Activated CD4-positive, alpha-beta T cell treated with anti-CD3 and anti-CD28 coated beads, Interleukin-2, amount 10 ng/mL, durations not matched to agents 7 days and 5 days (primary cell): ENCODE data around the gene HDX. TPM values are rescaled to one million over a fixed set of nuclear protein-coding genes. Genes with fewer than 3 reads are reported as not detected.
"Not testable (repeated sequence)": the region's sequence is repeated elsewhere in the genome, so short reads cannot be mapped to it uniquely, and the experiment has no call there.

ENCODE experiments used
- CTCF ChIA-PET: fragments of 350-600 bp; sonication (Branson Sonifier 250); formaldehyde crosslinking; loops from one replicate; lab custom pipeline; 2021; ENCODE audit warnings: antibody characterized with exemption; lab: Charles Lee
- POLR2A ChIA-PET: fragments of 350-600 bp; sonication (Branson Sonifier 250); formaldehyde crosslinking; loops from one replicate; lab custom pipeline; 2021; ENCODE audit warnings: antibody characterized with exemption; lab: Charles Lee
- DNase-seq: peaks from one replicate; pipeline ENCODE4 v3.0.0-alpha.2; 2020
- H3K27ac Mint-ChIP-seq: one replicate; pipeline ENCODE4 v1.8.0; 2021; ENCODE audit warnings: mild to moderate bottlenecking, moderate library complexity, mixed read lengths
- H3K27me3 Mint-ChIP-seq: one replicate; pipeline ENCODE4 v1.8.0; 2021; ENCODE audit warnings: mixed read lengths
- H3K36me3 Mint-ChIP-seq: one replicate; pipeline ENCODE4 v1.8.0; 2021; ENCODE audit warnings: low read depth, mixed read lengths
- H3K4me1 Mint-ChIP-seq: one replicate; pipeline ENCODE4 v1.8.0; 2021; ENCODE audit warnings: mixed read lengths
- H3K4me3 Mint-ChIP-seq: one replicate; pipeline ENCODE4 v1.8.0; 2021; ENCODE audit warnings: mild to moderate bottlenecking, moderate library complexity, mixed read lengths
- H3K9me3 Mint-ChIP-seq: one replicate; pipeline ENCODE4 v1.8.0; 2021; ENCODE audit warnings: mixed read lengths
- total RNA-seq, 2 experiments: library from RNA; stranded (reverse); gene quantifications; one replicate each; pipeline ENCODE4 v1.2.3, GENCODE V29; 2021

Gene HDX
- total RNA-seq, 2 experiments from 2014 or later, result 1.9 to 2.0 TPM

- POLR2A ChIA-PET, result no interaction called here
- DNase-seq, result no peak
- no peak overlapping the region for H3K4me3 Mint-ChIP-seq
- no peaks in the 10 kb centered on the region for H3K36me3 Mint-ChIP-seq
- no peaks in the 10 kb centered on the region for H3K27me3 Mint-ChIP-seq
- CTCF ChIA-PET, result no interaction called here
- H3K4me1 Mint-ChIP-seq, result no peaks in the 10 kb centered on the region
- no peak overlapping the region for H3K27ac Mint-ChIP-seq
- no peaks in the 10 kb centered on the region for H3K9me3 Mint-ChIP-seq
Observed at GRCh38 chrX:84322083-84322827, 180.0 kb downstream of the HDX start.

GRCh38 chrX:84320614-84321013 lies 181.6 kb downstream of the HDX start:
- ChIA-PET POLR2A (interaction anchor here (0.6 kb wide), 1 partner anchor 1160 kb away, joined by 3 read pairs; no protein-coding TSS in a partner anchor), CTCF (no interaction called here)
- Mint-ChIP-seq H3K27ac (no peak overlapping the region), H3K9me3 (peaks cover 5% of the 10 kb centered on the region), H3K36me3 (no peaks in the 10 kb centered on the region), H3K27me3 (no peaks in the 10 kb centered on the region), H3K4me3 (no peak overlapping the region), H3K4me1 (no peaks in the 10 kb centered on the region)
- no peak for DNase-seq

GRCh38 chrX:84320023-84320422 lies 182.2 kb downstream of the HDX start:
- H3K27me3 Mint-ChIP-seq, result no peaks in the 10 kb centered on the region
- H3K27ac Mint-ChIP-seq, result no peak overlapping the region
- ChIA-PET POLR2A (interaction anchor here (0.6 kb wide), 1 partner anchor 1161 kb away, joined by 3 read pairs; no protein-coding TSS in a partner anchor), CTCF (no interaction called here)
- H3K36me3 Mint-ChIP-seq, result no peaks in the 10 kb centered on the region
- no peaks in the 10 kb centered on the region for H3K4me1 Mint-ChIP-seq
- DNase-seq, result no peak
- H3K4me3 Mint-ChIP-seq, result no peak overlapping the region
- peaks cover 5% of the 10 kb centered on the region for H3K9me3 Mint-ChIP-seq

- ChIA-PET CTCF (no interaction called here), POLR2A (no interaction called here)
- DNase-seq, result no peak
- no peaks in the 10 kb centered on the region for H3K4me1 Mint-ChIP-seq
- H3K27me3 Mint-ChIP-seq, result no peaks in the 10 kb centered on the region
- H3K9me3 Mint-ChIP-seq, result peaks cover 5% of the 10 kb centered on the region
- H3K27ac Mint-ChIP-seq, result no peak overlapping the region
- H3K36me3 Mint-ChIP-seq, result no peaks in the 10 kb centered on the region
- H3K4me3 Mint-ChIP-seq, result no peak overlapping the region
Observed at GRCh38 chrX:84318661-84319060, 183.6 kb downstream of the HDX start.

- H3K4me3 Mint-ChIP-seq, H3K4me1 Mint-ChIP-seq, POLR2A ChIA-PET, CTCF ChIA-PET, H3K27me3 Mint-ChIP-seq, H3K9me3 Mint-ChIP-seq, DNase-seq, H3K27ac Mint-ChIP-seq, H3K36me3 Mint-ChIP-seq: not testable (repeated sequence)
Observed at GRCh38 chrX:84315946-84316345, 186.3 kb downstream of the HDX start.
